B cell (primary cell): ENCODE measurements around the gene ZNF524.

Experiments used
- EZH2 ChIP-seq: IDR thresholded peaks from 2 replicates; pipeline ENCODE4 v1.6.1; 2012; ENCODE audit warnings: borderline replicate concordance, low read depth, mild to moderate bottlenecking, moderate library complexity, low read length; ENCODE audit not compliant: insufficient read depth, poor library complexity, severe bottlenecking
- TF ChIP-seq, protein P1 (sequence below): fragments of 200-600 bp; IDR thresholded peaks from one replicate; pipeline ENCODE4 v1.8.0; 2022; ENCODE audit warnings: antibody characterized with exemption, mild to moderate bottlenecking

DNA sequence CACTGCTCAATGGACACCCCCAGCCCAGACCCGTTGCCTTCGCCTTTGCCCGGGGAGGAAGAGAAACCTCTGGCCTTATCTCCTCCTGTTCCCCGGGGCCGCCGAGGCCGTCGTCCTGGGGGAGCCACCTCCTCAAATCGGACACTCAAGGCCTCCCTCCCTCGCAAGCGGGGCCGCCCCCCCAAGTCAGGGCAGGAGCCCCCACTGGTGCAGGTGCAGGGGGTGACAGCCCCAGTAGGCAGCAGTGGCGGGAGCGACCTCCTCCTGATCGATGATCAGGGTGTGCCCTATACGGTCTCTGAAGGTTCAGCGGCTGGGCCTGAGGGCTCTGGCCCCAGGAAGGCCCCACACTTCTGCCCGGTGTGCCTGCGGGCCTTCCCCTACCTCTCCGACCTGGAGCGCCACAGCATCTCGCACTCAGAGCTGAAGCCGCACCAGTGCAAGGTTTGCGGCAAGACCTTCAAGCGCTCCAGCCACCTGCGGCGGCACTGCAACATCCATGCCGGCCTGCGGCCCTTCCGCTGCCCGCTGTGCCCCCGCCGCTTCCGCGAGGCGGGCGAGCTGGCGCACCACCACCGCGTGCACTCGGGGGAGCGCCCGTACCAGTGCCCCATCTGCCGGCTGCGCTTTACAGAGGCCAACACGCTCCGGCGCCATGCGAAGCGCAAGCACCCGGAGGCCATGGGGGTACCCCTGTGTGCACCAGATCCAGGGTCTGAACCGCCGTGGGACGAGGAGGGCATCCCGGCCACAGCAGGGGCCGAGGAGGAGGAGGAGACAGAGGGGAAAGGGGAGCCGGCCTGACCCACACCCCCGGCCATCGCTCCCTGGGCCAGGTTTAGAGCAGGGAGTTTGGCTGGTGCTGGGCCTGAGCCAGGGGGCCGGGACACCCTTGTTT, 2.3 kb downstream of the ZNF524 start:
- TF ChIP-seq, protein P1, sequence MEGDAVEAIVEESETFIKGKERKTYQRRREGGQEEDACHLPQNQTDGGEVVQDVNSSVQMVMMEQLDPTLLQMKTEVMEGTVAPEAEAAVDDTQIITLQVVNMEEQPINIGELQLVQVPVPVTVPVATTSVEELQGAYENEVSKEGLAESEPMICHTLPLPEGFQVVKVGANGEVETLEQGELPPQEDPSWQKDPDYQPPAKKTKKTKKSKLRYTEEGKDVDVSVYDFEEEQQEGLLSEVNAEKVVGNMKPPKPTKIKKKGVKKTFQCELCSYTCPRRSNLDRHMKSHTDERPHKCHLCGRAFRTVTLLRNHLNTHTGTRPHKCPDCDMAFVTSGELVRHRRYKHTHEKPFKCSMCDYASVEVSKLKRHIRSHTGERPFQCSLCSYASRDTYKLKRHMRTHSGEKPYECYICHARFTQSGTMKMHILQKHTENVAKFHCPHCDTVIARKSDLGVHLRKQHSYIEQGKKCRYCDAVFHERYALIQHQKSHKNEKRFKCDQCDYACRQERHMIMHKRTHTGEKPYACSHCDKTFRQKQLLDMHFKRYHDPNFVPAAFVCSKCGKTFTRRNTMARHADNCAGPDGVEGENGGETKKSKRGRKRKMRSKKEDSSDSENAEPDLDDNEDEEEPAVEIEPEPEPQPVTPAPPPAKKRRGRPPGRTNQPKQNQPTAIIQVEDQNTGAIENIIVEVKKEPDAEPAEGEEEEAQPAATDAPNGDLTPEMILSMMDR = no peak
- no peak for TF ChIP-seq EZH2
